DOHH2 (cell line): Measurements from ENCODE around the gene MMP14.

Experiments used
- H3F3A ChIP-seq: fragments of 200-600 bp; sonication (generic), shearing (Covaris generic); 2 replicates; pipeline ENCODE4 v1.6.0; 2016; ENCODE audit warnings: antibody characterized with exemption, mild to moderate bottlenecking; ENCODE audit not compliant: control insufficient read depth, insufficient read depth
- H3K27ac ChIP-seq: fragments of 200-600 bp; sonication (generic); 2 replicates; pipeline ENCODE4 v1.5.1; 2014; ENCODE audit warnings: low read depth, mild to moderate bottlenecking, low read length, moderate library complexity
- H3K27me3 ChIP-seq: fragments of 200-600 bp; sonication (generic); 2 replicates; pipeline ENCODE4 v1.6.1; 2014; ENCODE audit warnings: mild to moderate bottlenecking, low read length, mixed read lengths; ENCODE audit not compliant: control insufficient read depth
- H3K36me3 ChIP-seq: fragments of 200-600 bp; sonication (generic); 2 replicates; pipeline ENCODE4 v1.6.1; 2014; ENCODE audit warnings: mild to moderate bottlenecking, low read length, moderate library complexity, mixed read lengths; ENCODE audit not compliant: control insufficient read depth
- H3K4me1 ChIP-seq: fragments of 200-600 bp; sonication (generic); 2 replicates; pipeline ENCODE4 v1.6.1; 2014; ENCODE audit warnings: mild to moderate bottlenecking, low read length, mixed read lengths; ENCODE audit not compliant: control insufficient read depth
- H3K4me2 ChIP-seq: fragments of 200-600 bp; sonication (generic); 2 replicates; pipeline ENCODE4 v1.6.0; 2014; ENCODE audit warnings: mild to moderate bottlenecking, low read length, moderate library complexity
- H3K4me3 ChIP-seq: fragments of 200-600 bp; sonication (generic); 2 replicates; pipeline ENCODE4 v1.5.1; 2014; ENCODE audit warnings: mild to moderate bottlenecking, low read length, mixed read lengths
- H3K79me2 ChIP-seq: fragments of 200-600 bp; sonication (generic); 2 replicates; pipeline ENCODE4 v1.6.1; 2014; ENCODE audit warnings: mild to moderate bottlenecking, low read length, mixed read lengths; ENCODE audit not compliant: control insufficient read depth
- H3K9me2 ChIP-seq: fragments of 200-600 bp; sonication (generic); replicated peaks from 2 replicates; pipeline ENCODE4 v1.6.1; 2014; ENCODE audit warnings: mild to moderate bottlenecking, low read length, mixed read lengths; ENCODE audit not compliant: control insufficient read depth
- H3K9me3 ChIP-seq: fragments of 200-600 bp; sonication (generic); 2 replicates; pipeline ENCODE4 v1.6.1; 2014; ENCODE audit warnings: antibody characterized with exemption, low read length, mixed read lengths; ENCODE audit not compliant: control insufficient read depth, insufficient read depth
- H4K20me1 ChIP-seq: fragments of 200-600 bp; sonication (generic); 2 replicates; pipeline ENCODE4 v1.6.0; 2014; ENCODE audit warnings: low read depth, mild to moderate bottlenecking, antibody characterized with exemption, low read length, moderate library complexity; ENCODE audit not compliant: control insufficient read depth, insufficient read depth
- EZH2phosphoT487 ChIP-seq: fragments of 200-600 bp; sonication (generic); IDR thresholded peaks from 2 replicates; pipeline ENCODE4 v1.6.1; 2017; ENCODE audit warnings: borderline replicate concordance, mild to moderate bottlenecking, antibody characterized with exemption, low read length, moderate library complexity, mixed read lengths
- TF ChIP-seq, protein P1 (sequence below): fragments of 200-600 bp; sonication (generic); IDR thresholded peaks from one replicate; pipeline ENCODE4 v1.5.1; 2014; ENCODE audit warnings: antibody characterized with exemption, mild to moderate bottlenecking, low read depth, low read length; ENCODE audit not compliant: poor library complexity, severe bottlenecking

MMP14 gene

GRCh38 chr14:22845821-22846625 is 9.6 kb downstream of the MMP14 start:
- H3K4me3 ChIP-seq, result no peak overlapping the region
- no peaks in the 10 kb centered on the region for H3K9me2 ChIP-seq
- no peaks in the 10 kb centered on the region for H3K27me3 ChIP-seq
- H3K79me2 ChIP-seq, result no peaks in the 10 kb centered on the region
- H3K27ac ChIP-seq, result no peak overlapping the region
- H3K4me1 ChIP-seq, result no peaks in the 10 kb centered on the region
- H3F3A ChIP-seq, result no peaks in the 10 kb centered on the region
- H3K9me3 ChIP-seq, result no peaks in the 10 kb centered on the region
- no peak overlapping the region for H3K4me2 ChIP-seq
- H4K20me1 ChIP-seq, result no peaks in the 10 kb centered on the region
- H3K36me3 ChIP-seq, result no peaks in the 10 kb centered on the region
- TF ChIP-seq, protein P1, sequence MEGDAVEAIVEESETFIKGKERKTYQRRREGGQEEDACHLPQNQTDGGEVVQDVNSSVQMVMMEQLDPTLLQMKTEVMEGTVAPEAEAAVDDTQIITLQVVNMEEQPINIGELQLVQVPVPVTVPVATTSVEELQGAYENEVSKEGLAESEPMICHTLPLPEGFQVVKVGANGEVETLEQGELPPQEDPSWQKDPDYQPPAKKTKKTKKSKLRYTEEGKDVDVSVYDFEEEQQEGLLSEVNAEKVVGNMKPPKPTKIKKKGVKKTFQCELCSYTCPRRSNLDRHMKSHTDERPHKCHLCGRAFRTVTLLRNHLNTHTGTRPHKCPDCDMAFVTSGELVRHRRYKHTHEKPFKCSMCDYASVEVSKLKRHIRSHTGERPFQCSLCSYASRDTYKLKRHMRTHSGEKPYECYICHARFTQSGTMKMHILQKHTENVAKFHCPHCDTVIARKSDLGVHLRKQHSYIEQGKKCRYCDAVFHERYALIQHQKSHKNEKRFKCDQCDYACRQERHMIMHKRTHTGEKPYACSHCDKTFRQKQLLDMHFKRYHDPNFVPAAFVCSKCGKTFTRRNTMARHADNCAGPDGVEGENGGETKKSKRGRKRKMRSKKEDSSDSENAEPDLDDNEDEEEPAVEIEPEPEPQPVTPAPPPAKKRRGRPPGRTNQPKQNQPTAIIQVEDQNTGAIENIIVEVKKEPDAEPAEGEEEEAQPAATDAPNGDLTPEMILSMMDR, result no peak
- no peak for TF ChIP-seq EZH2phosphoT487

DNA sequence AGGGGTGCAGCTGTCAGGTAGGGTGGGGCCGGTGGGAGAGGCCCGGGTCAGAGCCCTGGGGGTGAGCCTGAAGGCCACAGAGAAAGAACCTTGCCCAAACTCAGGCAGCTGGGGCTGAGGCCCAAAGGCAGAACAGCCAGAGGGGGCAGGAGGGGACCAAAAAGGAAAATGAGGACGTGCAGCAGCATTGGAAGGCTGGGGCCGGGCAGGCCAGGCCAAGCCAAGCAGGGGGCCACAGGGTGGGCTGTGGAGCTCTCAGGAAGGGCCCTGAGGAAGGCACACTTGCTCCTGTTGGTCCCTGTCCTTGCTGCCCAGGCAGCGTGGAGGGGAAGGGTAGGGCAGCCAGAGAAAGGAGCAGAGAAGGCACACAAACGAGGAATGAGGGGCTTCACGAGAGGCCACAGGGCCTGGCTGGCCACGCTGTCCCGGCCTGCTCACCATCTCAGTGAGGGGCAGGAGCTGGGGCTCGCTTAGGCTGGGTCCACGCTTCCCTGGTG is 10.5 kb downstream of the MMP14 start:
- no peaks in the 10 kb centered on the region for H3K27me3 ChIP-seq
- H3K36me3 ChIP-seq, result no peaks in the 10 kb centered on the region
- H3K9me2 ChIP-seq, result no peaks in the 10 kb centered on the region
- no peak overlapping the region for H3K4me2 ChIP-seq
- no peaks in the 10 kb centered on the region for H3K9me3 ChIP-seq
- TF ChIP-seq EZH2phosphoT487, result no peak
- TF ChIP-seq, protein P1, result no peak
- H3K79me2 ChIP-seq, result no peaks in the 10 kb centered on the region
- peaks cover 4% of the 10 kb centered on the region; the same call in 1 of the 2 replicates for H3F3A ChIP-seq
- H3K4me3 ChIP-seq, result no peak overlapping the region
- no peaks in the 10 kb centered on the region for H4K20me1 ChIP-seq
- 0 out of 2 replicates have a peak, but pooled peaks cover 5% of the 10 kb centered on the region for H3K4me1 ChIP-seq
- H3K27ac ChIP-seq, result no peak overlapping the region

- H3K36me3 ChIP-seq, result no peaks in the 10 kb centered on the region
- TF ChIP-seq EZH2phosphoT487, result no peak
- TF ChIP-seq, protein P1, result no peak
- H3K27me3 ChIP-seq, result no peaks in the 10 kb centered on the region
- no peak overlapping the region for H3K4me2 ChIP-seq
- H3F3A ChIP-seq, result peaks cover 5% of the 10 kb centered on the region; the same call in 1 of the 2 replicates
- H3K9me2 ChIP-seq, result no peaks in the 10 kb centered on the region
- peaks cover 8% of the 10 kb centered on the region for H3K4me1 ChIP-seq
- H3K4me3 ChIP-seq, result no peak overlapping the region
- no peaks in the 10 kb centered on the region for H3K79me2 ChIP-seq
- H4K20me1 ChIP-seq, result no peaks in the 10 kb centered on the region
- H3K9me3 ChIP-seq, result no peaks in the 10 kb centered on the region
- H3K27ac ChIP-seq, result no peak overlapping the region
Measured at GRCh38 chr14:22847661-22848341, 11.4 kb downstream of the MMP14 start.
